Stimulated activated naive CD8-positive, alpha-beta T cell treated with anti-CD3 and anti-CD28 coated beads, Interleukin-15, Interleukin-2, amounts not matched to agents 100 ng/mL and 50 ng/mL, for 24 hours (primary cell): ENCODE measurements around the gene ADI1.
"Not testable (repeated sequence)": the region's sequence is repeated elsewhere in the genome, so short reads cannot be mapped to it uniquely, and the experiment has no call there.

Experiments used
- H3K27ac Mint-ChIP-seq: one replicate; pipeline ENCODE4 v1.8.0; 2021; ENCODE audit warnings: mild to moderate bottlenecking, mixed read lengths
- H3K27me3 Mint-ChIP-seq: one replicate; pipeline ENCODE4 v1.8.0; 2021; ENCODE audit warnings: mixed read lengths
- H3K36me3 Mint-ChIP-seq: one replicate; pipeline ENCODE4 v1.8.0; 2021; ENCODE audit warnings: low read depth, mixed read lengths
- H3K4me1 Mint-ChIP-seq: one replicate; pipeline ENCODE4 v1.8.0; 2021; ENCODE audit warnings: low read depth, mixed read lengths
- H3K4me3 Mint-ChIP-seq: one replicate; pipeline ENCODE4 v1.8.0; 2021; ENCODE audit warnings: mild to moderate bottlenecking, mixed read lengths
- H3K9me3 Mint-ChIP-seq: one replicate; pipeline ENCODE4 v1.8.0; 2021; ENCODE audit warnings: mixed read lengths

The ADI1 gene

GRCh38 chr2:3459185-3460015 is 59.9 kb downstream of the ADI1 start:
- Mint-ChIP-seq H3K27ac (no peak overlapping the region), H3K27me3 (no peaks in the 10 kb centered on the region), H3K4me1 (peaks cover 6% of the 10 kb centered on the region), H3K9me3 (no peaks in the 10 kb centered on the region), H3K36me3 (peaks cover 33% of the 10 kb centered on the region), H3K4me3 (no peak overlapping the region)

GRCh38 chr2:3458396-3459184 is 60.7 kb downstream of the ADI1 start:
- Mint-ChIP-seq H3K4me1 (peaks cover 6% of the 10 kb centered on the region), H3K4me3 (no peak overlapping the region), H3K27me3 (no peaks in the 10 kb centered on the region), H3K9me3 (no peaks in the 10 kb centered on the region), H3K36me3 (peaks cover 27% of the 10 kb centered on the region), H3K27ac (no peak overlapping the region)

GRCh38 chr2:3457524-3458395 is 61.6 kb downstream of the ADI1 start:
- H3K36me3 Mint-ChIP-seq: peaks cover 30% of the 10 kb centered on the region
- no peaks in the 10 kb centered on the region for H3K27me3 Mint-ChIP-seq

GRCh38 chr2:3456125-3456524 is 63.2 kb downstream of the ADI1 start:
- Mint-ChIP-seq H3K27me3 (no peaks in the 10 kb centered on the region), H3K9me3 (no peaks in the 10 kb centered on the region), H3K36me3 (peaks cover 34% of the 10 kb centered on the region), H3K4me1 (no peaks in the 10 kb centered on the region), H3K27ac (no peak overlapping the region), H3K4me3 (no peak overlapping the region)

More at GRCh38 chr2:3457524-3458395, 61.6 kb downstream of the ADI1 start:
- peaks cover 6% of the 10 kb centered on the region for H3K4me1 Mint-ChIP-seq
- H3K4me3 Mint-ChIP-seq: no peak overlapping the region
- no peak overlapping the region for H3K27ac Mint-ChIP-seq
- no peaks in the 10 kb centered on the region for H3K9me3 Mint-ChIP-seq

GRCh38 chr2:3454802-3455201 is 64.5 kb downstream of the ADI1 start:
- H3K9me3 Mint-ChIP-seq: no peaks in the 10 kb centered on the region
- no peaks in the 10 kb centered on the region for H3K4me1 Mint-ChIP-seq
- peaks cover 40% of the 10 kb centered on the region for H3K36me3 Mint-ChIP-seq
- no peaks in the 10 kb centered on the region for H3K27me3 Mint-ChIP-seq
- no peak overlapping the region for H3K27ac Mint-ChIP-seq
- H3K4me3 Mint-ChIP-seq: no peak overlapping the region

GRCh38 chr2:3454005-3454404 is 65.3 kb downstream of the ADI1 start:
- not testable (repeated sequence) for H3K4me1 Mint-ChIP-seq, H3K4me3 Mint-ChIP-seq, H3K9me3 Mint-ChIP-seq, H3K27me3 Mint-ChIP-seq, H3K27ac Mint-ChIP-seq
- peaks cover 48% of the 10 kb centered on the region for H3K36me3 Mint-ChIP-seq

- Mint-ChIP-seq H3K36me3 (peaks cover 45% of the 10 kb centered on the region), H3K4me3 (no peak overlapping the region), H3K4me1 (no peaks in the 10 kb centered on the region), H3K27me3 (no peaks in the 10 kb centered on the region), H3K9me3 (no peaks in the 10 kb centered on the region), H3K27ac (no peak overlapping the region)
Observed at GRCh38 chr2:3453190-3453999, 65.9 kb downstream of the ADI1 start.

GRCh38 chr2:3451926-3452671 is 67.2 kb downstream of the ADI1 start:
- H3K27ac Mint-ChIP-seq: no peak overlapping the region
- H3K4me3 Mint-ChIP-seq: no peak overlapping the region
- no peaks in the 10 kb centered on the region for H3K27me3 Mint-ChIP-seq
- H3K4me1 Mint-ChIP-seq: no peaks in the 10 kb centered on the region
- peaks cover 39% of the 10 kb centered on the region for H3K36me3 Mint-ChIP-seq
- no peaks in the 10 kb centered on the region for H3K9me3 Mint-ChIP-seq

- no peaks in the 10 kb centered on the region for H3K9me3 Mint-ChIP-seq
- H3K4me3 Mint-ChIP-seq: no peak overlapping the region
- no peaks in the 10 kb centered on the region for H3K4me1 Mint-ChIP-seq
- H3K27ac Mint-ChIP-seq: no peak overlapping the region
- H3K36me3 Mint-ChIP-seq: peaks cover 39% of the 10 kb centered on the region
- H3K27me3 Mint-ChIP-seq: no peaks in the 10 kb centered on the region
Observed at GRCh38 chr2:3451169-3451568, 68.2 kb downstream of the ADI1 start.

- H3K36me3 Mint-ChIP-seq: peaks cover 39% of the 10 kb centered on the region
- H3K27ac Mint-ChIP-seq: no peak overlapping the region
- H3K27me3 Mint-ChIP-seq: no peaks in the 10 kb centered on the region
- H3K9me3 Mint-ChIP-seq: no peaks in the 10 kb centered on the region
- no peak overlapping the region for H3K4me3 Mint-ChIP-seq
- no peaks in the 10 kb centered on the region for H3K4me1 Mint-ChIP-seq
Observed at GRCh38 chr2:3450385-3451010, 68.8 kb downstream of the ADI1 start.

- Mint-ChIP-seq H3K4me3 (no peak overlapping the region), H3K4me1 (no peaks in the 10 kb centered on the region), H3K36me3 (peaks cover 41% of the 10 kb centered on the region), H3K27ac (no peak overlapping the region), H3K27me3 (no peaks in the 10 kb centered on the region), H3K9me3 (no peaks in the 10 kb centered on the region)
Observed at GRCh38 chr2:3449936-3450335, 69.4 kb downstream of the ADI1 start.

- Mint-ChIP-seq H3K4me1 (no peaks in the 10 kb centered on the region), H3K4me3 (no peak overlapping the region), H3K9me3 (no peaks in the 10 kb centered on the region), H3K36me3 (peaks cover 45% of the 10 kb centered on the region), H3K27ac (no peak overlapping the region), H3K27me3 (no peaks in the 10 kb centered on the region)
Observed at GRCh38 chr2:3449086-3449485, 70.2 kb downstream of the ADI1 start.

GRCh38 chr2:3448441-3448911 is 70.9 kb downstream of the ADI1 start:
- H3K27ac Mint-ChIP-seq, H3K9me3 Mint-ChIP-seq, H3K4me3 Mint-ChIP-seq, H3K4me1 Mint-ChIP-seq, H3K27me3 Mint-ChIP-seq: not testable (repeated sequence)
- H3K36me3 Mint-ChIP-seq: peaks cover 48% of the 10 kb centered on the region
